SK-N-SH treated with all-trans-retinoic acid at 6 μM for 48 hours (cell line): ENCODE data around the gene MRPL2.

Experiments used
- ATAC-seq: fragments of 200-7000 bp; cut with Tn5 transposase; 3 replicates; pipeline ENCODE4 v1.9.1; 2020; ENCODE audit warnings: mild to moderate bottlenecking, moderate library complexity
- ARNTL ChIP-seq: fragments of 450-650 bp; formaldehyde crosslinking; IDR thresholded peaks from 2 replicates; pipeline ENCODE4 v1.5.0; 2020; ENCODE audit warnings: low read depth, mild to moderate bottlenecking, moderate library complexity, borderline replicate concordance
- BACH2 ChIP-seq: fragments of 250-450 bp; sonication (Bioruptor Pico); IDR thresholded peaks from 2 replicates; pipeline ENCODE4 v1.9.0; 2021; ENCODE audit warnings: mild to moderate bottlenecking, borderline replicate concordance
- CREB5 ChIP-seq: fragments of 250-450 bp; sonication (Bioruptor Pico); IDR thresholded peaks from 2 replicates; pipeline ENCODE4 v1.5.1; 2020; ENCODE audit warnings: low read depth, mild to moderate bottlenecking, moderate library complexity
- CSDC2 ChIP-seq: fragments of 250-450 bp; sonication (Bioruptor Pico); IDR thresholded peaks from 2 replicates; pipeline ENCODE4 v1.5.0; 2020; ENCODE audit warnings: mild to moderate bottlenecking, moderate library complexity
- CSRNP3 ChIP-seq: fragments of 250-450 bp; sonication (Bioruptor Pico); IDR thresholded peaks from 2 replicates; pipeline ENCODE4 v1.5.1; 2021; ENCODE audit warnings: mild to moderate bottlenecking, moderate library complexity
- ESRRG ChIP-seq: fragments of 250-450 bp; sonication (Bioruptor Pico); IDR thresholded peaks from 2 replicates; pipeline ENCODE4 v1.6.1; 2021; ENCODE audit warnings: mild to moderate bottlenecking
- GLIS3 ChIP-seq: fragments of 250-450 bp; sonication (Bioruptor Pico); IDR thresholded peaks from 2 replicates; pipeline ENCODE4 v1.5.0; 2020; ENCODE audit warnings: mild to moderate bottlenecking, moderate library complexity
- ISL1 ChIP-seq: fragments of 250-450 bp; sonication (Bioruptor Pico); IDR thresholded peaks from 2 replicates; pipeline ENCODE4 v2.1.2; 2022; ENCODE audit warnings: mild to moderate bottlenecking, moderate library complexity
- OSR1 ChIP-seq: fragments of 250-450 bp; sonication (Bioruptor Pico); IDR thresholded peaks from 2 replicates; pipeline ENCODE4 v1.8.0; 2022; ENCODE audit warnings: moderate library complexity, mild to moderate bottlenecking, inconsistent platforms
- PATZ1 ChIP-seq: fragments of 250-450 bp; sonication (Bioruptor Pico); IDR thresholded peaks from 2 replicates; pipeline ENCODE4 v1.8.0; 2020; ENCODE audit warnings: mild to moderate bottlenecking, moderate library complexity, borderline replicate concordance
- POU6F1 ChIP-seq: fragments of 250-450 bp; sonication (Bioruptor Pico); IDR thresholded peaks from 2 replicates; pipeline ENCODE4 v1.8.0; 2021; ENCODE audit warnings: low read depth, mild to moderate bottlenecking, moderate library complexity, borderline replicate concordance
- PPARA ChIP-seq: fragments of 250-450 bp; sonication (Bioruptor Pico); IDR thresholded peaks from 2 replicates; pipeline ENCODE4 v1.5.0; 2020; ENCODE audit warnings: mild to moderate bottlenecking, borderline replicate concordance
- RARB ChIP-seq: fragments of 250-450 bp; sonication (Bioruptor Pico); IDR thresholded peaks from 2 replicates; pipeline ENCODE4 v1.8.0; 2021; ENCODE audit warnings: mild to moderate bottlenecking, moderate library complexity
- SNAI2 ChIP-seq: fragments of 250-450 bp; sonication (Bioruptor Pico); IDR thresholded peaks from 2 replicates; pipeline ENCODE4 v1.5.0; 2020; ENCODE audit warnings: mild to moderate bottlenecking, moderate library complexity
- TOX ChIP-seq: fragments of 250-450 bp; sonication (Bioruptor Pico); IDR thresholded peaks from 2 replicates; pipeline ENCODE4 v1.8.0; 2021; ENCODE audit warnings: mild to moderate bottlenecking, moderate library complexity, borderline replicate concordance
- TSHZ2 ChIP-seq: fragments of 250-450 bp; sonication (Bioruptor Pico); IDR thresholded peaks from 2 replicates; pipeline ENCODE4 v1.5.0; 2020; ENCODE audit warnings: mild to moderate bottlenecking, moderate library complexity
- ZC3H10 ChIP-seq: fragments of 250-450 bp; sonication (Bioruptor Pico); IDR thresholded peaks from 2 replicates; pipeline ENCODE4 v1.5.1; 2021; ENCODE audit warnings: mild to moderate bottlenecking, moderate library complexity
- ZFP3 ChIP-seq: fragments of 250-450 bp; sonication (Bioruptor Pico); IDR thresholded peaks from 2 replicates; pipeline ENCODE4 v1.5.0; 2020; ENCODE audit warnings: mild to moderate bottlenecking, moderate library complexity
- ZFP30 ChIP-seq: fragments of 450-650 bp; formaldehyde crosslinking; IDR thresholded peaks from 2 replicates; pipeline ENCODE4 v1.5.0; 2022; ENCODE audit warnings: mild to moderate bottlenecking, moderate library complexity
- ZNF70 ChIP-seq: fragments of 450-650 bp; formaldehyde crosslinking; IDR thresholded peaks from 2 replicates; pipeline ENCODE4 v1.5.0; 2020; ENCODE audit warnings: mild to moderate bottlenecking, moderate library complexity
- ZNF8 ChIP-seq: fragments of 450-650 bp; formaldehyde crosslinking; IDR thresholded peaks from 2 replicates; pipeline ENCODE4 v1.5.0; 2020; ENCODE audit warnings: mild to moderate bottlenecking, moderate library complexity

Gene MRPL2

GRCh38 chr6:43092635-43093034 is 33.4 kb upstream of the MRPL2 start:
- no peak for ATAC-seq
- 0 out of 2 replicates have a peak, but pooled peaks have one; percentile 33 for TF ChIP-seq ZNF70 (CRISPR knock-in tag)
- no peak for TF ChIP-seq ZNF8 (CRISPR knock-in tag)
- TF ChIP-seq, all 23 proteins: peak for 1

- TF ChIP-seq PPARA (CRISPR knock-in tag) (no peak), GLIS3 (CRISPR knock-in tag) (no peak), ISL1 (CRISPR knock-in tag) (no peak), CSRNP3 (CRISPR knock-in tag) (no peak), POU6F1 (CRISPR knock-in tag) (no peak), ZNF70 (CRISPR knock-in tag) (no peak), RARB (CRISPR knock-in tag) (no peak), TSHZ2 (no peak), ZFP3 (CRISPR knock-in tag) (no peak), ARNTL (CRISPR knock-in tag) (no peak), CREB5 (no peak), TOX (CRISPR knock-in tag) (no peak), ZNF8 (CRISPR knock-in tag) (no peak), ZC3H10 (no peak), BACH2 (CRISPR knock-in tag) (no peak), CSDC2 (CRISPR knock-in tag) (no peak), ESRRG (CRISPR knock-in tag) (no peak), PATZ1 (no peak), SNAI2 (no peak), OSR1 (CRISPR knock-in tag) (no peak)
- no peak for ATAC-seq
Measured at GRCh38 chr6:43091436-43091991, 32.3 kb upstream of the MRPL2 start.

- ATAC-seq, result no peak
- TF ChIP-seq ZNF70 (CRISPR knock-in tag) (no peak), ARNTL (CRISPR knock-in tag) (no peak), TOX (CRISPR knock-in tag) (no peak), TSHZ2 (no peak), PATZ1 (no peak), POU6F1 (CRISPR knock-in tag) (no peak), ISL1 (CRISPR knock-in tag) (no peak), ZFP3 (CRISPR knock-in tag) (no peak), RARB (CRISPR knock-in tag) (no peak), ZFP30 (CRISPR knock-in tag) (no peak), CSDC2 (CRISPR knock-in tag) (no peak), GLIS3 (CRISPR knock-in tag) (no peak)
Measured at GRCh38 chr6:43091020-43091419, 31.8 kb upstream of the MRPL2 start.
